GM12874 (cell line): ENCODE data around the gene SLC2A9.

ENCODE experiments used
- CTCF ChIP-seq: IDR thresholded peaks from 2 replicates; pipeline ENCODE4 v1.5.1; 2011; ENCODE audit warnings: low read depth, mild to moderate bottlenecking, control low read depth, low read length, moderate library complexity; ENCODE audit not compliant: insufficient read depth

SLC2A9 gene

GRCh38 chr4:10050721-10051120 lies 29.4 kb upstream of the SLC2A9 start:
- no peak for TF ChIP-seq CTCF

- no peak for TF ChIP-seq CTCF
Measured at GRCh38 chr4:10050261-10050661, 29.0 kb upstream of the SLC2A9 start.

GRCh38 chr4:10048941-10049697 lies 27.8 kb upstream of the SLC2A9 start:
- TF ChIP-seq CTCF: no peak

- TF ChIP-seq CTCF: no peak
Measured at GRCh38 chr4:10047967-10048366, 26.7 kb upstream of the SLC2A9 start.

- TF ChIP-seq CTCF: no peak
Measured at GRCh38 chr4:10046471-10046870, 25.2 kb upstream of the SLC2A9 start.

GRCh38 chr4:10045481-10045880 lies 24.2 kb upstream of the SLC2A9 start:
- no peak for TF ChIP-seq CTCF

- no peak for TF ChIP-seq CTCF
Measured at GRCh38 chr4:10041036-10041435, 19.7 kb upstream of the SLC2A9 start.
